ENCODE results near the gene ECI2. TPM values are rescaled to one million over a fixed set of nuclear protein-coding genes. Genes with fewer than 3 reads are reported as not detected.

ECI2 gene
- total and polyA plus RNA-seq, 10 of the 15 experiments (the other 5 are each of a cell fraction or from before 2014, with no cell fraction given): 38.7 to 129 (median 60.1) TPM

DNA sequence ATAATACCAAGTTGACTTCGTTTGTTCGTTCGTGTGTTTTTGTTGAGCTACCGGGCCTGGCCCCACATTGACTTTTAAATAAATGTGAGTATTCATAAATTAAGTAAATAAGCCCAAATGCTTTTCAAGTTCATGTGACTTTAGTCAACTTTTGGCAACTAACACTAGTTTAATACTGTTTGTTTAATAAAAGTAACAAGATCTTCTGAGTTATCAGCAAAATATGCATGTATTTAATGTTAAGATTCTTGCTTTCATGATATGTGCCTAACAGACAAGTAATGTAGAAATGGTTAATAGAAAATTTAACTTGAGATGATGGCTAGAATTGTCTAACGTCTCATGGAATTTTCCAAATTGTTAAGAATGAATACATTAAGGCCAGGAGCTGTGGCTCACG is 38.7 kb upstream of the ECI2 start:
- H3K36me3 ChIP-seq (ENCODE audit: control insufficient read depth in 2 of 2, insufficient read depth in 2 of 2, low read length in 1 of 2): no peaks in the 10 kb centered on the region
- FAIRE-seq (no peak), DNase-seq (ENCODE audit: low read depth, low spot score) (no peak), ATAC-seq (no peak)
- BruUV-seq (replicated peaks): no TSS peak
- H3K9me3 ChIP-seq (replicated peaks; ENCODE audit: control insufficient read depth, insufficient read depth, low read length): no peaks in the 10 kb centered on the region
- H2AFZ ChIP-seq (ENCODE audit: control insufficient read depth, low read depth, low read length): no peak overlapping the region
- H3K4me1 ChIP-seq (ENCODE audit: control insufficient read depth, insufficient read depth, low read length): no peaks in the 10 kb centered on the region
- H3K27me3 ChIP-seq (replicated peaks in 1 of 2; ENCODE audit: control insufficient read depth in 2 of 2, insufficient read depth in 2 of 2, low read length in 1 of 2): no peaks in the 10 kb centered on the region; a peak in 1 of 4 replicates
- ChIA-PET RAD21 (ENCODE audit: unreplicated experiment) (no interaction called here), CTCF (interaction anchor here (1.1 to 1.3 kb wide), 2 partner anchors 15 to 120 kb away, joined by 3 read pairs; no protein-coding TSS in a partner anchor), POLR2A (interaction anchor here (0.6 kb wide), 1 partner anchor 34 kb away, joined by 3 read pairs; no protein-coding TSS in a partner anchor), SMC1A (ENCODE audit: uncharacterized antibody, unreplicated experiment) (no interaction called here)
- H4K20me1 ChIP-seq (ENCODE audit: control insufficient read depth, insufficient read depth): no peaks in the 10 kb centered on the region
- no peak overlapping the region for H3K4me3 ChIP-seq
- H3K4me2 ChIP-seq (ENCODE audit: control insufficient read depth, insufficient read depth): no peak overlapping the region
- WGBS (ENCODE audit: insufficient coverage, insufficient replicate concordance, low lambda C conversion rate, missing lambda C conversion rate): 74% methylated on average over 6 of the region's 6 CpGs
- H3K79me2 ChIP-seq (ENCODE audit: control insufficient read depth, insufficient read depth, low read length): no peaks in the 10 kb centered on the region
- TF ChIP-seq, protein P1, sequence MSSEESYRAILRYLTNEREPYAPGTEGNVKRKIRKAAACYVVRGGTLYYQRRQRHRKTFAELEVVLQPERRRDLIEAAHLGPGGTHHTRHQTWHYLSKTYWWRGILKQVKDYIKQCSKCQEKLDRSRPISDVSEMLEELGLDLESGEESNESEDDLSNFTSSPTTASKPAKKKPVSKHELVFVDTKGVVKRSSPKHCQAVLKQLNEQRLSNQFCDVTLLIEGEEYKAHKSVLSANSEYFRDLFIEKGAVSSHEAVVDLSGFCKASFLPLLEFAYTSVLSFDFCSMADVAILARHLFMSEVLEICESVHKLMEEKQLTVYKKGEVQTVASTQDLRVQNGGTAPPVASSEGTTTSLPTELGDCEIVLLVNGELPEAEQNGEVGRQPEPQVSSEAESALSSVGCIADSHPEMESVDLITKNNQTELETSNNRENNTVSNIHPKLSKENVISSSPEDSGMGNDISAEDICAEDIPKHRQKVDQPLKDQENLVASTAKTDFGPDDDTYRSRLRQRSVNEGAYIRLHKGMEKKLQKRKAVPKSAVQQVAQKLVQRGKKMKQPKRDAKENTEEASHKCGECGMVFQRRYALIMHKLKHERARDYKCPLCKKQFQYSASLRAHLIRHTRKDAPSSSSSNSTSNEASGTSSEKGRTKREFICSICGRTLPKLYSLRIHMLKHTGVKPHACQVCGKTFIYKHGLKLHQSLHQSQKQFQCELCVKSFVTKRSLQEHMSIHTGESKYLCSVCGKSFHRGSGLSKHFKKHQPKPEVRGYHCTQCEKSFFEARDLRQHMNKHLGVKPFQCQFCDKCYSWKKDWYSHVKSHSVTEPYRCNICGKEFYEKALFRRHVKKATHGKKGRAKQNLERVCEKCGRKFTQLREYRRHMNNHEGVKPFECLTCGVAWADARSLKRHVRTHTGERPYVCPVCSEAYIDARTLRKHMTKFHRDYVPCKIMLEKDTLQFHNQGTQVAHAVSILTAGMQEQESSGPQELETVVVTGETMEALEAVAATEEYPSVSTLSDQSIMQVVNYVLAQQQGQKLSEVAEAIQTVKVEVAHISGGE (CRISPR knock-in tag; IDR thresholded peaks at IDR 0.05): no peak
- no peak for TF ChIP-seq RUNX3 (IDR thresholded peaks at IDR 0.05; ENCODE audit: low read length)
- TF ChIP-seq HDGF (IDR thresholded peaks at IDR 0.05): no peak
- TF ChIP-seq, protein P2, sequence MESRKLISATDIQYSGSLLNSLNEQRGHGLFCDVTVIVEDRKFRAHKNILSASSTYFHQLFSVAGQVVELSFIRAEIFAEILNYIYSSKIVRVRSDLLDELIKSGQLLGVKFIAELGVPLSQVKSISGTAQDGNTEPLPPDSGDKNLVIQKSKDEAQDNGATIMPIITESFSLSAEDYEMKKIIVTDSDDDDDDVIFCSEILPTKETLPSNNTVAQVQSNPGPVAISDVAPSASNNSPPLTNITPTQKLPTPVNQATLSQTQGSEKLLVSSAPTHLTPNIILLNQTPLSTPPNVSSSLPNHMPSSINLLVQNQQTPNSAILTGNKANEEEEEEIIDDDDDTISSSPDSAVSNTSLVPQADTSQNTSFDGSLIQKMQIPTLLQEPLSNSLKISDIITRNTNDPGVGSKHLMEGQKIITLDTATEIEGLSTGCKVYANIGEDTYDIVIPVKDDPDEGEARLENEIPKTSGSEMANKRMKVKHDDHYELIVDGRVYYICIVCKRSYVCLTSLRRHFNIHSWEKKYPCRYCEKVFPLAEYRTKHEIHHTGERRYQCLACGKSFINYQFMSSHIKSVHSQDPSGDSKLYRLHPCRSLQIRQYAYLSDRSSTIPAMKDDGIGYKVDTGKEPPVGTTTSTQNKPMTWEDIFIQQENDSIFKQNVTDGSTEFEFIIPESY (IDR thresholded peaks at IDR 0.05): no peak
- no peak overlapping the region for H3K9ac ChIP-seq (ENCODE audit: control insufficient read depth, insufficient read depth, low read length)
- in situ Hi-C loops (cut with MboI) (no loop called here), intact Hi-C loops (cut with micrococcal nuclease; ENCODE audit: unreplicated experiment) (no loop called here)
- no peak overlapping the region for H3K27ac ChIP-seq (ENCODE audit: control insufficient read depth, insufficient read depth)
